GM12875 (cell line): ENCODE measurements around the gene C2orf49.
A peak's percentile ranks its signal among the peaks of the same experiment; 100 is the strongest.

ENCODE experiments used
- H3K4me3 ChIP-seq: one replicate; pipeline ENCODE4 v1.5.1; 2011; ENCODE audit warnings: low read depth, low read length, control low read depth
- TF ChIP-seq, protein P1 (sequence below): IDR thresholded peaks from 2 replicates; pipeline ENCODE4 v1.5.1; 2011; ENCODE audit warnings: low read depth, mild to moderate bottlenecking, control low read depth, inconsistent platforms, low read length, moderate library complexity, borderline replicate concordance; ENCODE audit not compliant: insufficient read depth

Gene C2orf49

DNA sequence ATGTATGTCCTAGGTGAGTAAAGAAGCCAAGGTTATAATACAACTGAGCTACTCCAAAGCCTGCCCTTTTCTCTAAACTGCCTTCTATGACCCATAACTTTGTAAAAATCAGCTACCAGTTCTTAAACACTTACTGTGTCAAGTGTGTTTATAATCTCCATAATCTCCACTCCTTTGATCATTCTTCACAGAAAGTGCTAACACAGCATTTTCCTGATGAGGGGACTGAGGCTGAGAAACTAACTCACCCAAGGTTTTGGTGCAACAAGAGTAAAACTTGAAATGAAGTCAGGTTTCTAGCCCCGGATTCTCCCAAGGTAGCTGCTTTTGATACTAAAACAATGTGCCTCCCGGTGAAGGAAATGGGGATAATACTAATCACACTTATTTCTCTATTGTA lies 1.9 kb upstream of the C2orf49 start:
- TF ChIP-seq, protein P1, sequence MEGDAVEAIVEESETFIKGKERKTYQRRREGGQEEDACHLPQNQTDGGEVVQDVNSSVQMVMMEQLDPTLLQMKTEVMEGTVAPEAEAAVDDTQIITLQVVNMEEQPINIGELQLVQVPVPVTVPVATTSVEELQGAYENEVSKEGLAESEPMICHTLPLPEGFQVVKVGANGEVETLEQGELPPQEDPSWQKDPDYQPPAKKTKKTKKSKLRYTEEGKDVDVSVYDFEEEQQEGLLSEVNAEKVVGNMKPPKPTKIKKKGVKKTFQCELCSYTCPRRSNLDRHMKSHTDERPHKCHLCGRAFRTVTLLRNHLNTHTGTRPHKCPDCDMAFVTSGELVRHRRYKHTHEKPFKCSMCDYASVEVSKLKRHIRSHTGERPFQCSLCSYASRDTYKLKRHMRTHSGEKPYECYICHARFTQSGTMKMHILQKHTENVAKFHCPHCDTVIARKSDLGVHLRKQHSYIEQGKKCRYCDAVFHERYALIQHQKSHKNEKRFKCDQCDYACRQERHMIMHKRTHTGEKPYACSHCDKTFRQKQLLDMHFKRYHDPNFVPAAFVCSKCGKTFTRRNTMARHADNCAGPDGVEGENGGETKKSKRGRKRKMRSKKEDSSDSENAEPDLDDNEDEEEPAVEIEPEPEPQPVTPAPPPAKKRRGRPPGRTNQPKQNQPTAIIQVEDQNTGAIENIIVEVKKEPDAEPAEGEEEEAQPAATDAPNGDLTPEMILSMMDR, result no peak
- H3K4me3 ChIP-seq, result no peak overlapping the region

DNA sequence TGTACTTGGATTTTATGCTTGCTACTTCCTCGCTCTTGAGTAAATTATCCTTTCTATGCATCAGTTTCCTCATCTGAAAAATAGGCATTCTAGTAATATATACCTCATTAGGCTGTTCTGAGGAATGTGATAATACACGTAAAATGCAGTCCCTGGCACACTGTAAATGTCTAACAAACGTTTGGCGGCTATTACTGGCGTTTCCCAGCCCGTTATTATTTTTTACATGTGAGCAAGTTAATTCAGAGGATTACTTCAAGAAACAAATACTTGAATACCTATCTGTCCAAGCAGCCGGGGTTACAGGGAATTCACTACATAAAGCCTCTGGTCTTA lies 586 bp upstream of the C2orf49 start:
- peak overlapping the region; percentile 52 for H3K4me3 ChIP-seq
- TF ChIP-seq, protein P1, result no peak

DNA sequence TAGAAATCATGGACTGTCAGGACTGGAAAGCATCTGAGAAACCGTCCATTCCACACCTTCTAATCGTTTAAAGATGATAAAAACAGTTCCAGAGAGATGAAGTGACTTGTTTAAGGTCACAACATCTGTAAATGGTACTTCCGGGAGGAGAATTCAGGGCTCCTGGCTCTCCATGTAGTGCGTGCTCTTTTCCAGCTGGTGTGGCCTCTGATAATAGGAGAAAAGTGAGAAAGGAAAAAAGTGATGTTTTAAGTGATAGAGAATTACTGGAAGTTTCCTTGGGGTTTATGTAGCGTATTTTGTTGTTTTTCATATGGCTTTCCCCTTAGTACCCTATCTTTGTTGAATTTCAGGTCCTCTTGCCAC lies 663 bp downstream of the C2orf49 start:
- peak overlapping the region; percentile 52 for H3K4me3 ChIP-seq
- TF ChIP-seq, protein P1, result no peak

DNA sequence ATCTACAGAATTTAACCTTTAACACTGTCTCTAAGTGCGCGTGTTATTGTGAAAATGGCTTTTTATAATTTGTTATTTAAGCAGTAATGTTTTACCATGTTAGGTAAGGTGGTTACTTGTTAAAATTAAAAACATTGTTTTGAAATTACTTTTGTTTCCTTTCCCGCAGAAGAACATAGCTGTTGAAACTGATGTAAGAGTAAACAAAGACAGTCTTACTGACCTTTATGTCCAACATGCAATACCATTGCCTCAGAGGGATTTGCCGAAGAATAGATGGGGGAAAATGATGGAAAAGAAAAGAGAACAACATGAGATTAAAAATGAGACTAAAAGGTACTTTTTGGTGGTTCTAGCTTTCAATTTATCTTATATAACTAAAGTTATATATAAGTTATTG lies 2.1 kb downstream of the C2orf49 start:
- TF ChIP-seq, protein P1, result no peak
- no peak overlapping the region for H3K4me3 ChIP-seq

DNA sequence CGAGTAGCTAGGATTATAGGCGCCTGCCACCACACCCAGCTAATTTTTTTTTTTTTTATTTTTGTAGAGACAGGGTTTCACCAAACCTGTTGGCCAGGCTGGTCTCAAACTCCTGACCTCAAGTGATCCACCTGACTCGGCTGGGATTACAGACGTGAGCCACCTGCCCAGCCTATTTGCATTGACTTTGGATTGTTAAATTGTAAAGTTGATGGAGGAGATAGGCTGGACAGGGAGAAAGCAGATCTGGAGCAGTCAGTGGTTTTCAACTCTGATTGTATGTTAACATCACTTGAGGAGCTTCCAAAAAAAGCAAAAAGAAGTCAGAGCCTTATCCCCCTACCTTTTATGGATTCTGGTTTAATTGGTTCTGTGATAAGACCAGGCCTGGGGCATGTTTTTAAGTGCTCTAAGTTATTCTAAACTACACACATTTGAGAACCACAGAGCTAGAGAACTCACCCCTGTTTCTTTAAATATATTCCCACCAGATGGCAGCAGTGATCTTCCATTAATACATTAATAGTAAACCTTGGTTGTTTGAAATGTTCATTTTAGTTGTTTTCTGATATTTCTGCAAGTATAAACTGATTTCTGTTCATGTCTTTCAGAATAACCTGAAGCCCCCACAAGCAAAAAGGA lies 7.5 kb downstream of the C2orf49 start:
- H3K4me3 ChIP-seq, result no peak overlapping the region
- TF ChIP-seq, protein P1, result no peak

DNA sequence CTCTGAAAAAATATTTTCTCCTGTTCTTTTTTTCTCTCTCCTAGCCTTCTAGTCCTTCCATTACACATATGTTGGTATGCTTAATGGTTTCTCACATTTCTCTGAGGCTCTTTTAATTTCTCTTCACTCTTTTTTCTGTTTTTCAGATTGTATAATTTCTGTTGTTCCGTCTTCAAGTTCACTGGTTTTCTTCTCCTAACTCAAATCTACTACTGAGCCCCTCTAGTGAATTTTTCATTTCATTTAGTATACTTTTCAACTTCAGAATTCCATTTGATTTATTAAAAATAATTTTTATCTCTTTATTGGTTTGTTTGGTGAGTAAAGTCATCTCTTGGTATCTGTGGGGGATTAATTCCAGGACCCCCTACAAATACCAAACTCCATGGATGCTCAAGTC lies 19.8 kb downstream of the C2orf49 start:
- TF ChIP-seq, protein P1, result no peak
- no peak overlapping the region for H3K4me3 ChIP-seq

DNA sequence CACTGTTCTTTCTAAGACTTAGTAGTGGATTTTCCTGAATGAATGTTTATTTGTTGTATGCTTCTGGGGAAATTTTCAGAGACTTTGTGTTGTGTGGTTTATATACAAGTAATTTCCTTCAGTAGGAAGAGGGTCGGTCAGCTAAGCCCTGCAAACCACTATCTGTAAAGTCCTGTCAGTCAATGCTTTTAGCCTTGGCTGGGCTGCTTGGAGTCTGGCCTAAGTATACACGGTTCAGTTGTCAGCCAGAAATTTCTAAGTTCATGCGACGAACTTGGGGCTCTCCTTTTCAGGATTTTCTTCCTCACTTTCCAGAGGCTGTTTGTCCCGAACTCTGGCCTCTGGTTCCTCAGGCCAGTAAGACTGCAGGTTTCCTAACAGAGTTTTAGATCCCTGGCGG lies 21.3 kb downstream of the C2orf49 start:
- TF ChIP-seq, protein P1, result no peak
- no peak overlapping the region for H3K4me3 ChIP-seq
